OCI-LY3 (cell line): ENCODE measurements around the gene PITPNM3.

Experiments used
- H2AFZ ChIP-seq: fragments of 200-600, 300-600 bp; shearing (Covaris generic); 2 replicates; pipeline ENCODE4 v1.6.0; 2014; ENCODE audit warnings: antibody characterized with exemption, low read depth, low read length
- H3K27ac ChIP-seq: fragments of 200-600, 300-600 bp; sonication (generic); 2 replicates; pipeline ENCODE4 v1.5.1; 2014; ENCODE audit warnings: mild to moderate bottlenecking, low read length, moderate library complexity, mixed read lengths
- H3K27me3 ChIP-seq: fragments of 200-600, 300-600 bp; sonication (generic); 2 replicates; pipeline ENCODE4 v1.6.1; 2014; ENCODE audit warnings: low read depth, low read length, mixed read lengths
- H3K36me3 ChIP-seq: fragments of 200-600, 300-600 bp; sonication (generic); replicated peaks from 2 replicates; pipeline ENCODE3; 2014; ENCODE audit warnings: low read depth, low read length, mixed read lengths
- H3K4me1 ChIP-seq: fragments of 300-600, 200-600 bp; sonication (generic); 2 replicates; pipeline ENCODE4 v1.6.1; 2014; ENCODE audit warnings: low read length, mixed read lengths
- H3K4me2 ChIP-seq: fragments of 200-600, 300-600 bp; sonication (generic); 2 replicates; pipeline ENCODE4 v1.6.1; 2014; ENCODE audit warnings: low read length, mixed read lengths
- H3K4me3 ChIP-seq: fragments of 300-600, 200-600 bp; sonication (generic); 2 replicates; pipeline ENCODE4 v1.5.1; 2014; ENCODE audit warnings: antibody characterized with exemption, mild to moderate bottlenecking, low read length, moderate library complexity
- H3K79me2 ChIP-seq: fragments of 300-600, 200-600 bp; shearing (Covaris generic); 2 replicates; pipeline ENCODE4 v1.6.1; 2014; ENCODE audit warnings: mild to moderate bottlenecking, low read length, mixed read lengths
- H3K9ac ChIP-seq: fragments of 300-600, 200-600 bp; shearing (Covaris generic); 2 replicates; pipeline ENCODE4 v1.6.0; 2014; ENCODE audit warnings: mild to moderate bottlenecking, low read length, moderate library complexity
- H3K9me3 ChIP-seq: fragments of 200-600, 300-600 bp; shearing (Covaris generic); 2 replicates; pipeline ENCODE4 v1.6.1; 2014; ENCODE audit warnings: low read length, mixed read lengths; ENCODE audit not compliant: insufficient read depth
- H4K20me1 ChIP-seq: fragments of 200-600, 300-600 bp; sonication (generic); 2 replicates; pipeline ENCODE4 v1.6.1; 2016; ENCODE audit warnings: low read length, mixed read lengths; ENCODE audit not compliant: insufficient read depth
- EZH2phosphoT487 ChIP-seq: fragments of 200-600 bp; shearing (Covaris generic); IDR thresholded peaks from 2 replicates; pipeline ENCODE4 v1.6.1; 2018; ENCODE audit warnings: antibody characterized with exemption, mixed run types, low read depth
- TF ChIP-seq, protein P1 (sequence below): fragments of 200-600, 300-600 bp; sonication (generic); IDR thresholded peaks from 2 replicates; pipeline ENCODE4 v1.5.1; 2014; ENCODE audit warnings: antibody characterized with exemption, low read length, low read depth

Gene PITPNM3

DNA sequence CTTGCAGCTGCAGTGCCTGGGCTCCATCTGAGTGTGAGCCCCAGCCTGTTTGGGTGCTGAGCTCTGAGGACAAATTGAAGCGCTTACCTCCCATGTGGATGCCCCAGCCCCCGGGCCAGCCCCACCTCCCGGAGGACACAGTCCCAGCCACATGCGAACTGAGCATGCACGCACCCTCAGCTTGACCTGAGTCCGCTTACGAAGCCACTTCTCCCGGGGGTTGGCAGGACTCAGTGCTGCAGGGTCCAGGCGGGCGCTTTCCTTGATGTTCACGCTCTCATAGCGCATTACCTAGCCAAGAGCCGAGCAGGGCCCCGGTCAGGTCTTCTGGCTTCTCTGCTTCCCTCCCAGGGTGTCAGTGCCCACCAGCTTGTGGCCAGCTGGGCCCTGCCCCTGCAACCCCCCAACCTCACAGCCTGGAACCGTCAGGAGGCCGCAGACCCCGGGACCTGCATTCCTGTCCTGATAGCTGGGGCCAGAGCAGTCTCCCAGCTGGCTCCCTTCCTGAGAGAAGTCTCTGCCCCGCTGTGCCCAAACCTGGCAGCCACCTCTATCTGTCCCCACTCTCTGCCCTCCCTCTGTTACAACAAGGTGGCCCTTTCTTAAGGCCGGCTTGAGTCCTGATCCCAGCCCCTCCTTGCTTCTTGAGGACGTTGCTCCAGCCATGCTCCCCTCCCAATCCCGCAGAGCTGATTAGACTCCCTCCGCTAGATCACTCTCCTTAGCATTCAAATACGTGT lies 88.1 kb downstream of the PITPNM3 start:
- no peak overlapping the region for H2AFZ ChIP-seq
- H3K36me3 ChIP-seq: no peaks in the 10 kb centered on the region
- TF ChIP-seq EZH2phosphoT487: no peak
- TF ChIP-seq, protein P1, sequence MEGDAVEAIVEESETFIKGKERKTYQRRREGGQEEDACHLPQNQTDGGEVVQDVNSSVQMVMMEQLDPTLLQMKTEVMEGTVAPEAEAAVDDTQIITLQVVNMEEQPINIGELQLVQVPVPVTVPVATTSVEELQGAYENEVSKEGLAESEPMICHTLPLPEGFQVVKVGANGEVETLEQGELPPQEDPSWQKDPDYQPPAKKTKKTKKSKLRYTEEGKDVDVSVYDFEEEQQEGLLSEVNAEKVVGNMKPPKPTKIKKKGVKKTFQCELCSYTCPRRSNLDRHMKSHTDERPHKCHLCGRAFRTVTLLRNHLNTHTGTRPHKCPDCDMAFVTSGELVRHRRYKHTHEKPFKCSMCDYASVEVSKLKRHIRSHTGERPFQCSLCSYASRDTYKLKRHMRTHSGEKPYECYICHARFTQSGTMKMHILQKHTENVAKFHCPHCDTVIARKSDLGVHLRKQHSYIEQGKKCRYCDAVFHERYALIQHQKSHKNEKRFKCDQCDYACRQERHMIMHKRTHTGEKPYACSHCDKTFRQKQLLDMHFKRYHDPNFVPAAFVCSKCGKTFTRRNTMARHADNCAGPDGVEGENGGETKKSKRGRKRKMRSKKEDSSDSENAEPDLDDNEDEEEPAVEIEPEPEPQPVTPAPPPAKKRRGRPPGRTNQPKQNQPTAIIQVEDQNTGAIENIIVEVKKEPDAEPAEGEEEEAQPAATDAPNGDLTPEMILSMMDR: no peak
- no peaks in the 10 kb centered on the region for H3K9me3 ChIP-seq
- no peaks in the 10 kb centered on the region for H3K27me3 ChIP-seq
- H3K4me1 ChIP-seq: no peaks in the 10 kb centered on the region
- no peak overlapping the region for H3K4me2 ChIP-seq
- no peak overlapping the region for H3K9ac ChIP-seq
- H3K4me3 ChIP-seq: no peak overlapping the region
- no peaks in the 10 kb centered on the region for H3K79me2 ChIP-seq
- H3K27ac ChIP-seq: no peak overlapping the region
- no peaks in the 10 kb centered on the region for H4K20me1 ChIP-seq

- Histone ChIP-seq H4K20me1 (no peaks in the 10 kb centered on the region), H3K4me3 (no peak overlapping the region), H3K27me3 (no peaks in the 10 kb centered on the region), H3K9me3 (no peaks in the 10 kb centered on the region), H3K36me3 (no peaks in the 10 kb centered on the region), H3K79me2 (no peaks in the 10 kb centered on the region), H3K4me2 (no peak overlapping the region), H2AFZ (no peak overlapping the region), H3K4me1 (no peaks in the 10 kb centered on the region), H3K27ac (no peak overlapping the region), H3K9ac (no peak overlapping the region)
- TF ChIP-seq EZH2phosphoT487: no peak
- TF ChIP-seq, protein P1: no peak
Observed at GRCh38 chr17:6467567-6467966, 88.8 kb downstream of the PITPNM3 start.

- no peak overlapping the region for H3K27ac ChIP-seq
- H3K27me3 ChIP-seq: no peaks in the 10 kb centered on the region
- H3K36me3 ChIP-seq: no peaks in the 10 kb centered on the region
- H4K20me1 ChIP-seq: no peaks in the 10 kb centered on the region
- H3K9ac ChIP-seq: no peak overlapping the region
- no peak overlapping the region for H3K4me2 ChIP-seq
- no peaks in the 10 kb centered on the region for H3K4me1 ChIP-seq
- H3K79me2 ChIP-seq: no peaks in the 10 kb centered on the region
- TF ChIP-seq, protein P1: no peak
- TF ChIP-seq EZH2phosphoT487: no peak
- H3K9me3 ChIP-seq: no peaks in the 10 kb centered on the region
- no peak overlapping the region for H3K4me3 ChIP-seq
- H2AFZ ChIP-seq: no peak overlapping the region
Observed at GRCh38 chr17:6465206-6466003, 91.0 kb downstream of the PITPNM3 start.

- H4K20me1 ChIP-seq: no peaks in the 10 kb centered on the region
- H3K27me3 ChIP-seq: no peaks in the 10 kb centered on the region
- no peak for TF ChIP-seq EZH2phosphoT487
- TF ChIP-seq, protein P1: no peak
- no peaks in the 10 kb centered on the region for H3K4me1 ChIP-seq
- no peak overlapping the region for H3K9ac ChIP-seq
- H3K79me2 ChIP-seq: no peaks in the 10 kb centered on the region
- no peak overlapping the region for H2AFZ ChIP-seq
- H3K36me3 ChIP-seq: no peaks in the 10 kb centered on the region
- H3K4me3 ChIP-seq: no peak overlapping the region
- no peaks in the 10 kb centered on the region for H3K9me3 ChIP-seq
- no peak overlapping the region for H3K4me2 ChIP-seq
- H3K27ac ChIP-seq: no peak overlapping the region
Observed at GRCh38 chr17:6464446-6465041, 91.8 kb downstream of the PITPNM3 start.
